HG03135 (cell line): ENCODE measurements around the gene TM9SF1.

Source experiments
- ATAC-seq: cut with Tn5 transposase; IDR thresholded peaks from one replicate; pipeline ENCODE4 v1.9.1; 2021; ENCODE audit warnings: mild to moderate bottlenecking, moderate library complexity; ENCODE audit not compliant: unreplicated experiment

Gene TM9SF1

GRCh38 chr14:24197056-24197450 lies 1.8 kb upstream of the TM9SF1 start:
- no peak for ATAC-seq

- no peak for ATAC-seq
Measured at GRCh38 chr14:24196071-24197055, 1.1 kb upstream of the TM9SF1 start.

- ATAC-seq: no peak
Measured at GRCh38 chr14:24194873-24195185, 412 bp downstream of the TM9SF1 start.

- no peak for ATAC-seq
Measured at GRCh38 chr14:24194186-24194872, 912 bp downstream of the TM9SF1 start.

- ATAC-seq: no peak
Measured at GRCh38 chr14:24192933-24193332, 2.3 kb downstream of the TM9SF1 start.

GRCh38 chr14:24190416-24190815 lies 4.8 kb downstream of the TM9SF1 start:
- ATAC-seq: no peak

- ATAC-seq: no peak
Measured at GRCh38 chr14:24189460-24189859, 5.8 kb downstream of the TM9SF1 start.

GRCh38 chr14:24189059-24189375 lies 6.2 kb downstream of the TM9SF1 start:
- ATAC-seq: no peak

GRCh38 chr14:24188251-24189058 lies 6.8 kb downstream of the TM9SF1 start, which contains the start of gene IPO4:
Gene IPO4, minus strand, starts transcription at chr14:24188816. Its CDS starts 29 bp downstream, at chr14:24188787.
- ATAC-seq: peak; percentile 82

GRCh38 chr14:24187539-24187915 lies 7.7 kb downstream of the TM9SF1 start:
- no peak for ATAC-seq

- no peak for ATAC-seq
Measured at GRCh38 chr14:24186831-24187538, 8.3 kb downstream of the TM9SF1 start.

GRCh38 chr14:24185741-24186140 lies 9.5 kb downstream of the TM9SF1 start:
- ATAC-seq: no peak

GRCh38 chr14:24185026-24185425 lies 10.2 kb downstream of the TM9SF1 start:
- ATAC-seq: no peak

- no peak for ATAC-seq
Measured at GRCh38 chr14:24184104-24184970, 10.9 kb downstream of the TM9SF1 start.

GRCh38 chr14:24183014-24183481 lies 12.2 kb downstream of the TM9SF1 start:
- no peak for ATAC-seq

- ATAC-seq: no peak
Measured at GRCh38 chr14:24182110-24182882, 12.9 kb downstream of the TM9SF1 start.

- ATAC-seq: no peak
Measured at GRCh38 chr14:24181371-24182077, 13.7 kb downstream of the TM9SF1 start.
